T-cell (primary cell): ENCODE results near the gene YAF2. TPM values are rescaled to one million over a fixed set of nuclear protein-coding genes. Genes with fewer than 3 reads are reported as not detected.

ENCODE experiments used
- ATAC-seq, 4 experiments: fragments of 200-7000 bp in 3 of 4; fragments of 150-1000 bp in 1 of 4; cut with Tn5 transposase; replicated peaks in 1 of 4; 1 replicate in 3 of 4; 2 replicates in 1 of 4; pipeline ENCODE4 v1.10.0; 2021; ENCODE audit warnings: moderate library complexity in 3 of 4, mild to moderate bottlenecking in 2 of 4, moderate number of reproducible peaks in 1 of 4
- CTCF ChIA-PET, 2 donors: fragments of 300-600 bp; sonication (Branson Sonifier 250); formaldehyde crosslinking; loops; one replicate each; lab custom pipeline; 2022; ENCODE audit warnings: antibody characterized with exemption in 2 of 2; lab: Charles Lee
- POLR2A ChIA-PET, 2 donors: fragments of 300-600 bp; sonication (Branson Sonifier 250); formaldehyde crosslinking; loops; one replicate each; lab custom pipeline; 2022; ENCODE audit warnings: antibody characterized with exemption in 2 of 2; lab: Charles Lee
- DNase-seq, 35 experiments: peaks; one replicate each; pipeline versions ENCODE4 v3.0.0 to v3.0.0-alpha.2; 2013 to 2023
- H3K27ac ChIP-seq: one replicate; pipeline ENCODE4 v1.5.1; 2013; ENCODE audit warnings: low read length
- H3K27me3 ChIP-seq, 2 experiments: replicated peaks in 1 of 2; 1 replicate in 1 of 2; 2 replicates in 1 of 2; pipeline versions ENCODE4 v1.6.1 to v1.7.0; 2013; ENCODE audit warnings: low read length in 1 of 2, mixed read lengths in 1 of 2; ENCODE audit not compliant: control insufficient read depth in 2 of 2, insufficient read depth in 2 of 2; ENCODE audit errors: extremely low read depth in 1 of 2
- H3K36me3 ChIP-seq, 2 donors: 1 replicate in 1 of 2; 2 replicates in 1 of 2; pipeline versions ENCODE4 v1.6.1 to v1.7.0; 2013; ENCODE audit warnings: low read length in 1 of 2; ENCODE audit not compliant: control insufficient read depth in 2 of 2, insufficient read depth in 1 of 2; ENCODE audit errors: extremely low read depth in 1 of 2
- H3K4me1 ChIP-seq, 2 experiments: 1 replicate in 1 of 2; 2 replicates in 1 of 2; pipeline versions ENCODE4 v1.6.1 to v1.7.0; 2013; ENCODE audit warnings: low read length in 2 of 2, mixed read lengths in 1 of 2; ENCODE audit not compliant: insufficient read depth in 2 of 2, control insufficient read depth in 1 of 2; ENCODE audit errors: extremely low read depth in 1 of 2
- H3K4me3 ChIP-seq, 2 donors: 1 replicate in 1 of 2; 2 replicates in 1 of 2; pipeline versions ENCODE4 v1.5.1 to v1.7.0; 2013; ENCODE audit warnings: mild to moderate bottlenecking in 2 of 2, low read length in 1 of 2, moderate library complexity in 1 of 2; ENCODE audit not compliant: control insufficient read depth in 1 of 2; ENCODE audit errors: extremely low read depth in 1 of 2
- H3K9me3 ChIP-seq: 2 replicates; pipeline ENCODE4 v1.7.0; 2013
- H3K27ac Mint-ChIP-seq, 2 donors: one replicate each; pipeline ENCODE4 v1.8.0; 2020 to 2021; ENCODE audit warnings: mild to moderate bottlenecking in 2 of 2, mixed read lengths in 2 of 2
- H3K27me3 Mint-ChIP-seq, 2 donors: one replicate each; pipeline ENCODE4 v1.8.0; 2021 to 2022; ENCODE audit warnings: mixed read lengths in 2 of 2
- H3K36me3 Mint-ChIP-seq: one replicate; pipeline ENCODE4 v1.8.0; 2021; ENCODE audit warnings: mixed read lengths
- H3K4me1 Mint-ChIP-seq, 3 donors: one replicate each; pipeline ENCODE4 v1.8.0; 2020 to 2022; ENCODE audit warnings: mixed read lengths in 3 of 3, mild to moderate bottlenecking in 1 of 3
- H3K4me3 Mint-ChIP-seq, 3 donors: one replicate each; pipeline ENCODE4 v1.8.0; 2020 to 2022; ENCODE audit warnings: mild to moderate bottlenecking in 3 of 3, mixed read lengths in 3 of 3, moderate library complexity in 3 of 3
- H3K9me3 Mint-ChIP-seq, 3 donors: one replicate each; pipeline ENCODE4 v1.8.0; 2020 to 2022; ENCODE audit warnings: mixed read lengths in 3 of 3
- WGBS: methylation state at CpG from one replicate; pipeline ENCODE4 v1.1.5; 2013; ENCODE audit warnings: missing lambda C conversion rate; ENCODE audit not compliant: insufficient coverage; 5-methylcytosine and 5-hydroxymethylcytosine counted together
- total RNA-seq, 35 experiments: library from RNA in 6 of 35; stranded (reverse) in 6 of 35; fragments of 120-200 nt in 1 of 35; gene quantifications; one replicate each; pipeline versions ENCODE4 v1.2.1 to v1.2.4 and lab custom pipeline; 2013 to 2026

The YAF2 gene
- total RNA-seq, 5 donors from 2014 or later (not counting 1 experiment from before 2014, with no cell fraction given): 37.8 to 68.3 (median 43.6) TPM

GRCh38 chr12:42282294-42282693 lies 44.2 kb upstream of the YAF2 start:
- ChIA-PET CTCF (no interaction called here), POLR2A (interaction anchor here (0.5 to 0.6 kb wide), 2 partner anchors 9 to 955 kb away, joined by 3 read pairs; no protein-coding TSS in a partner anchor)
- no peaks in the 10 kb centered on the region for H3K36me3 Mint-ChIP-seq
- H3K4me1 Mint-ChIP-seq: peaks cover 3 to 5% (median 4%) of the 10 kb centered on the region in 3 donors
- no peak overlapping the region for H3K27ac Mint-ChIP-seq
- Histone ChIP-seq H3K9me3 (no peaks in the 10 kb centered on the region), H3K4me3 (no peak overlapping the region), H3K27me3 (peaks cover 0 to 6% of the 10 kb centered on the region in 2 experiments), H3K27ac (no peak overlapping the region), H3K4me1 (peaks cover 0 to 2% of the 10 kb centered on the region in 2 experiments), H3K36me3 (no peaks in the 10 kb centered on the region)
- ATAC-seq (no peak), DNase-seq (no peak)
- H3K4me3 Mint-ChIP-seq: no peak overlapping the region
- no peaks in the 10 kb centered on the region for H3K9me3 Mint-ChIP-seq
- peaks cover 2 to 3% of the 10 kb centered on the region in 2 donors for H3K27me3 Mint-ChIP-seq
- WGBS: no CpG with 5 or more reads among the region's 2 CpGs

GRCh38 chr12:42281844-42282243 lies 43.8 kb upstream of the YAF2 start:
- no peak for DNase-seq
- ChIA-PET POLR2A (interaction anchor here in 1 of 2 donors (0.6 kb wide), 1 partner anchor 9 kb away, joined by 3 read pairs; no protein-coding TSS in a partner anchor), CTCF (no interaction called here)
- Mint-ChIP-seq H3K27ac (no peak overlapping the region), H3K27me3 (peaks cover 2 to 3% of the 10 kb centered on the region in 2 donors), H3K4me3 (no peak overlapping the region), H3K9me3 (no peaks in the 10 kb centered on the region), H3K4me1 (peaks cover 3 to 5% (median 4%) of the 10 kb centered on the region in 3 donors), H3K36me3 (no peaks in the 10 kb centered on the region)
- Histone ChIP-seq H3K4me3 (no peak overlapping the region), H3K9me3 (no peaks in the 10 kb centered on the region), H3K36me3 (no peaks in the 10 kb centered on the region), H3K4me1 (peaks cover 0 to 2% of the 10 kb centered on the region in 2 experiments), H3K27me3 (peaks cover 0 to 3% of the 10 kb centered on the region in 2 experiments), H3K27ac (no peak overlapping the region)
- WGBS: no CpG with 5 or more reads among the region's 3 CpGs
- ATAC-seq: no peak

- Histone ChIP-seq H3K36me3 (no peaks in the 10 kb centered on the region), H3K27ac (no peak overlapping the region), H3K4me3 (no peak overlapping the region), H3K9me3 (no peaks in the 10 kb centered on the region), H3K4me1 (peaks cover 0 to 2% of the 10 kb centered on the region in 2 experiments), H3K27me3 (peaks cover 0 to 2% of the 10 kb centered on the region in 2 experiments)
- no peaks in the 10 kb centered on the region for H3K36me3 Mint-ChIP-seq
- ChIA-PET CTCF (no interaction called here), POLR2A (no interaction called here)
- H3K4me3 Mint-ChIP-seq: no peak overlapping the region
- peaks cover 2 to 3% of the 10 kb centered on the region in 2 donors for H3K27me3 Mint-ChIP-seq
- H3K9me3 Mint-ChIP-seq: no peaks in the 10 kb centered on the region
- H3K4me1 Mint-ChIP-seq: peaks cover 3 to 5% (median 4%) of the 10 kb centered on the region in 3 donors
- no peak for ATAC-seq
- no peak for DNase-seq
- 86% methylated on average over 1 of the region's 3 CpGs for WGBS
- H3K27ac Mint-ChIP-seq: no peak overlapping the region
These were observed 43.2 kb upstream of the YAF2 start for GRCh38 chr12:42281278-42281677.

- CTCF ChIA-PET: no interaction called here
- ATAC-seq (no peak), DNase-seq (no peak)
These were observed 40.1 kb upstream of the YAF2 start for GRCh38 chr12:42278128-42278510.

GRCh38 chr12:42277396-42278127 lies 39.5 kb upstream of the YAF2 start:
- ATAC-seq (no peak), DNase-seq (no peak)
- WGBS: 100% methylated on average over 2 of the region's 6 CpGs
- H3K27me3 Mint-ChIP-seq: peaks cover 5% of the 10 kb centered on the region in 2 donors
- peaks cover 0 to 6% (median 0%) of the 10 kb centered on the region in 3 donors for H3K9me3 Mint-ChIP-seq
- H3K9me3 ChIP-seq: no peaks in the 10 kb centered on the region
- no peak overlapping the region for H3K27ac ChIP-seq
- H3K27ac Mint-ChIP-seq: no peak overlapping the region
- H3K36me3 ChIP-seq: no peaks in the 10 kb centered on the region
- CTCF ChIA-PET: no interaction called here
- H3K4me1 ChIP-seq: no peaks in the 10 kb centered on the region
- no peaks in the 10 kb centered on the region for H3K4me1 Mint-ChIP-seq
- H3K27me3 ChIP-seq: peaks cover 0 to 1% of the 10 kb centered on the region in 2 experiments
- no peak overlapping the region for H3K4me3 ChIP-seq
- no peak overlapping the region for H3K4me3 Mint-ChIP-seq
- POLR2A ChIA-PET: no interaction called here
- H3K36me3 Mint-ChIP-seq: no peaks in the 10 kb centered on the region

More at GRCh38 chr12:42278128-42278510, 40.1 kb upstream of the YAF2 start:
- Histone ChIP-seq H3K9me3 (no peaks in the 10 kb centered on the region), H3K27ac (no peak overlapping the region), H3K36me3 (no peaks in the 10 kb centered on the region), H3K4me3 (no peak overlapping the region), H3K27me3 (no peaks in the 10 kb centered on the region), H3K4me1 (no peaks in the 10 kb centered on the region)
- Mint-ChIP-seq H3K27ac (no peak overlapping the region), H3K36me3 (no peaks in the 10 kb centered on the region), H3K4me1 (no peaks in the 10 kb centered on the region), H3K27me3 (peaks cover 3 to 4% of the 10 kb centered on the region in 2 donors), H3K9me3 (peaks cover 0 to 4% (median 0%) of the 10 kb centered on the region in 3 donors), H3K4me3 (no peak overlapping the region)
- POLR2A ChIA-PET: no interaction called here

GRCh38 chr12:42275499-42275898 lies 37.5 kb upstream of the YAF2 start:
- Histone ChIP-seq H3K27me3 (peaks cover 0 to 7% of the 10 kb centered on the region in 2 experiments), H3K4me1 (no peaks in the 10 kb centered on the region), H3K27ac (no peak overlapping the region), H3K9me3 (no peaks in the 10 kb centered on the region), H3K36me3 (no peaks in the 10 kb centered on the region), H3K4me3 (no peak overlapping the region)
- no CpG with 5 or more reads among the region's 4 CpGs for WGBS
- ATAC-seq (no peak), DNase-seq (no peak)
- CTCF ChIA-PET: no interaction called here
- POLR2A ChIA-PET: no interaction called here
- peaks cover 0 to 7% (median 0%) of the 10 kb centered on the region in 3 donors for H3K4me1 Mint-ChIP-seq
- H3K27me3 Mint-ChIP-seq: peaks cover 7% of the 10 kb centered on the region in 2 donors
- no peak overlapping the region for H3K27ac Mint-ChIP-seq
- H3K36me3 Mint-ChIP-seq: no peaks in the 10 kb centered on the region
- H3K4me3 Mint-ChIP-seq: no peak overlapping the region
- peaks cover 0 to 7% (median 0%) of the 10 kb centered on the region in 3 donors for H3K9me3 Mint-ChIP-seq
